HG02973 (cell line): ENCODE data around the gene P4HTM.

Source experiments
- ATAC-seq: cut with Tn5 transposase; IDR thresholded peaks from one replicate; pipeline ENCODE4 v1.9.1; 2021; ENCODE audit warnings: moderate library complexity; ENCODE audit not compliant: unreplicated experiment

The P4HTM gene

GRCh38 chr3:49021813-49022687 lies 32.0 kb downstream of the P4HTM start, which contains the start of gene NDUFAF3:
NDUFAF3 (plus strand) TSS chr3:49022121; CDS start chr3:49022145, 24 bp downstream.
- ATAC-seq = peak; percentile 52

GRCh38 chr3:49022688-49023171 lies 32.7 kb downstream of the P4HTM start:
- ATAC-seq = no peak

- no peak for ATAC-seq
Observed at GRCh38 chr3:49023775-49024174, 33.7 kb downstream of the P4HTM start.

GRCh38 chr3:49024449-49024848 lies 34.4 kb downstream of the P4HTM start:
- ATAC-seq = no peak

GRCh38 chr3:49025005-49025792 lies 35.2 kb downstream of the P4HTM start:
- no peak for ATAC-seq

GRCh38 chr3:49025793-49026520 lies 35.9 kb downstream of the P4HTM start:
- no peak for ATAC-seq

GRCh38 chr3:49026536-49026935 lies 36.5 kb downstream of the P4HTM start:
- ATAC-seq = no peak

GRCh38 chr3:49027634-49028033 lies 37.6 kb downstream of the P4HTM start:
- ATAC-seq = no peak

- ATAC-seq = no peak
Observed at GRCh38 chr3:49028298-49028672, 38.2 kb downstream of the P4HTM start.

GRCh38 chr3:49028673-49029562 lies 38.9 kb downstream of the P4HTM start, which contains the start of gene IMPDH2:
IMPDH2 (minus strand) TSS chr3:49029398; CDS start chr3:49029350, 48 bp downstream.
- peak; percentile 80 for ATAC-seq

GRCh38 chr3:49029563-49029884 lies 39.5 kb downstream of the P4HTM start:
- ATAC-seq = no peak

- ATAC-seq = no peak
Observed at GRCh38 chr3:49030321-49030720, 40.3 kb downstream of the P4HTM start.

GRCh38 chr3:49032646-49033304 lies 42.7 kb downstream of the P4HTM start:
- no peak for ATAC-seq

GRCh38 chr3:49034650-49035049 lies 44.6 kb downstream of the P4HTM start:
- no peak for ATAC-seq

- no peak for ATAC-seq
Observed at GRCh38 chr3:49035281-49035680, 45.2 kb downstream of the P4HTM start.

GRCh38 chr3:49053543-49053942 lies 63.5 kb downstream of the P4HTM start:
- no peak for ATAC-seq

- no peak for ATAC-seq
Observed at GRCh38 chr3:49054344-49054862, 64.4 kb downstream of the P4HTM start.
